ENCODE data around the gene CXCL10.

GRCh38 chr4:76017056-76017686 lies 6.1 kb downstream of the CXCL10 start:
- TF ChIP-seq CTCF (IDR thresholded peaks at IDR 0.05) (no peak), POLR2A (IDR thresholded peaks at IDR 0.05) (no peak)
